ENCODE measurements around the gene ISOC2. TPM values are rescaled to one million over a fixed set of nuclear protein-coding genes. Genes with fewer than 3 reads are reported as not detected.

ISOC2 gene
- total and polyA plus RNA-seq, 4 donors: 34.9 to 85.0 (median 65.9) TPM

- Histone ChIP-seq H3K27me3 (ENCODE audit: control insufficient read depth in 3 of 3, insufficient read depth in 3 of 3, low read length in 2 of 3) (no peaks in the 10 kb centered on the region), H3K9me3 (ENCODE audit: control insufficient read depth in 4 of 4, insufficient read depth in 3 of 4, low read length in 3 of 4) (no peaks in the 10 kb centered on the region), H3K4me1 (ENCODE audit: control insufficient read depth in 5 of 5, insufficient read depth in 5 of 5, low read length in 5 of 5) (peaks cover 0 to 14% (median 4%) of the 10 kb centered on the region in 5 donors), H3K4me3 (peak within 1 kb of the TSS; percentile 46), H3K27ac (ENCODE audit: low read depth in 1 of 2, low read length in 1 of 2) (peak within 1 kb of the TSS; percentile 61 to 87), H3K36me3 (ENCODE audit: control insufficient read depth in 4 of 4, insufficient read depth in 4 of 4, low read length in 4 of 4) (peaks cover 0 to 2% (median 0%) of the 10 kb centered on the region in 4 donors), H3K9ac (ENCODE audit: insufficient read depth in 1 of 2, low read length in 2 of 2) (peak within 1 kb of the TSS in 1 of 2 donors; percentile 42)
- 1% methylated on average over 44 to 61 of the region's 61 CpGs for WGBS, 2 donors
- peak; percentile 99 to 100 (median 99) for DNase-seq
- ATAC-seq (ENCODE audit: insufficient read depth, low FRiP score): peak; percentile 96
- no peak for TF ChIP-seq CTCF (IDR thresholded peaks at IDR 0.05; ENCODE audit: control extremely low read depth, extremely low read depth)
Observed at GRCh38 chr19:55476100-55476775, 14.8 kb upstream of the ISOC2 start, which contains the start of gene ZNF628. Gene ZNF628, plus strand, starts transcription at chr19:55476617. Its CDS starts 3,294 bp downstream, at chr19:55479911.

- Histone ChIP-seq H3K36me3 (ENCODE audit: control insufficient read depth in 4 of 4, insufficient read depth in 4 of 4, low read length in 4 of 4) (no peaks in the 10 kb centered on the region), H3K4me1 (ENCODE audit: control insufficient read depth in 5 of 5, insufficient read depth in 5 of 5, low read length in 5 of 5) (peaks cover 0 to 14% (median 4%) of the 10 kb centered on the region in 5 donors), H3K9ac (ENCODE audit: insufficient read depth in 1 of 2, low read length in 2 of 2) (no peak overlapping the region), H3K27me3 (ENCODE audit: control insufficient read depth in 3 of 3, insufficient read depth in 3 of 3, low read length in 2 of 3) (no peaks in the 10 kb centered on the region), H3K9me3 (ENCODE audit: control insufficient read depth in 4 of 4, insufficient read depth in 3 of 4, low read length in 3 of 4) (no peaks in the 10 kb centered on the region), H3K4me3 (no peak overlapping the region), H3K27ac (ENCODE audit: low read depth in 1 of 2, low read length in 1 of 2) (no peak overlapping the region)
- DNase-seq: no peak
- 90 to 94% methylated on average over 19 of the region's 19 CpGs for WGBS, 2 donors
- no peak for ATAC-seq (ENCODE audit: insufficient read depth, low FRiP score)
- no peak for TF ChIP-seq CTCF (IDR thresholded peaks at IDR 0.05; ENCODE audit: control extremely low read depth, extremely low read depth)
Observed at GRCh38 chr19:55474269-55475265, 13.1 kb upstream of the ISOC2 start.

DNA sequence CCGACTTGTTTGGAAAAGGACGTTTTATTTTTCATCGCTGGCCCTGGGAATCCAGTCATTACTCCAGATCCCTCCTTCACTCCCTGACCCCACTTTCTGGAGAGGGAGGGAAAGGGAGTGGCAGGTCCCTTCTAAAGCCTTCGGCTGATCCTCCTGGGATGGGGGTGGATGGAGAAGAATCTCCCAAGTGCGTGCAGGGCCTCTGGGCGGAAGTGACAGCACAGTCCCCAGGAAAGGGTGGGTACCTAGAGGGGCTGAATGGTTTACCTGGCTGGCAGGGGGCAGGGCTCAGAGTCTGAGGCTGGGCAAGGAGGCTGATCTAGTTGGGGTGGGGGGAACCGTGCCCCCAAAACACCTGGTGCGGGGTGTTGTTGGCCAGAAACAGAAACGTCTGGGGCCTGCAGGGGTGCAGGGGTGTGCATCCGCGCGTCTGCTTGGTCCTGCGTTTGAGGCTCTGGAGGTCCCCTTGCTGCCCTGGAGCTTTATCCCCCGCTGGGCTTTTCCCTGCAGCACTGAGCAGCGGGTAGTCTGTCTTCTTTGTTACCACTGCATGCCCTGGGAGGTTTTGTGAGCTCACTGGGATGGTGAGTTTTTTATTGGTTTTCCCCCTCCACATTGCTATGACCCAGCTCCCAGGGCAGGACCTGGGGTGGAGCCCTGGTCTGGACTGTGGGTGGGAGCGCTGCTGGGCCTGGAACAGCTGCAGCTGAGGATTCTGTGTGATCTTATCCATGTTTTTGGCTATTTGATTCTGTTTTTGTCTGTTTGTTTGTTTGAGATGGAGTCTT lies 12.0 kb upstream of the ISOC2 start:
- Histone ChIP-seq H3K9ac (ENCODE audit: insufficient read depth in 1 of 2, low read length in 2 of 2) (no peak overlapping the region), H3K4me1 (ENCODE audit: control insufficient read depth in 5 of 5, insufficient read depth in 5 of 5, low read length in 5 of 5) (peaks cover 0 to 14% (median 4%) of the 10 kb centered on the region in 5 donors), H3K9me3 (ENCODE audit: control insufficient read depth in 4 of 4, insufficient read depth in 3 of 4, low read length in 3 of 4) (no peaks in the 10 kb centered on the region), H3K36me3 (ENCODE audit: control insufficient read depth in 4 of 4, insufficient read depth in 4 of 4, low read length in 4 of 4) (no peaks in the 10 kb centered on the region), H3K27ac (ENCODE audit: low read depth in 1 of 2, low read length in 1 of 2) (no peak overlapping the region), H3K4me3 (no peak overlapping the region), H3K27me3 (ENCODE audit: control insufficient read depth in 3 of 3, insufficient read depth in 3 of 3, low read length in 2 of 3) (no peaks in the 10 kb centered on the region)
- DNase-seq: no peak
- WGBS, 2 donors: 78 to 81% methylated on average over 16 of the region's 16 CpGs
- no peak for TF ChIP-seq CTCF (IDR thresholded peaks at IDR 0.05; ENCODE audit: control extremely low read depth, extremely low read depth)
- no peak for ATAC-seq (ENCODE audit: insufficient read depth, low FRiP score)

Data from lung (tissue), 12 donors.